ENCODE measurements around the gene TSEN54.

Gene TSEN54

DNA sequence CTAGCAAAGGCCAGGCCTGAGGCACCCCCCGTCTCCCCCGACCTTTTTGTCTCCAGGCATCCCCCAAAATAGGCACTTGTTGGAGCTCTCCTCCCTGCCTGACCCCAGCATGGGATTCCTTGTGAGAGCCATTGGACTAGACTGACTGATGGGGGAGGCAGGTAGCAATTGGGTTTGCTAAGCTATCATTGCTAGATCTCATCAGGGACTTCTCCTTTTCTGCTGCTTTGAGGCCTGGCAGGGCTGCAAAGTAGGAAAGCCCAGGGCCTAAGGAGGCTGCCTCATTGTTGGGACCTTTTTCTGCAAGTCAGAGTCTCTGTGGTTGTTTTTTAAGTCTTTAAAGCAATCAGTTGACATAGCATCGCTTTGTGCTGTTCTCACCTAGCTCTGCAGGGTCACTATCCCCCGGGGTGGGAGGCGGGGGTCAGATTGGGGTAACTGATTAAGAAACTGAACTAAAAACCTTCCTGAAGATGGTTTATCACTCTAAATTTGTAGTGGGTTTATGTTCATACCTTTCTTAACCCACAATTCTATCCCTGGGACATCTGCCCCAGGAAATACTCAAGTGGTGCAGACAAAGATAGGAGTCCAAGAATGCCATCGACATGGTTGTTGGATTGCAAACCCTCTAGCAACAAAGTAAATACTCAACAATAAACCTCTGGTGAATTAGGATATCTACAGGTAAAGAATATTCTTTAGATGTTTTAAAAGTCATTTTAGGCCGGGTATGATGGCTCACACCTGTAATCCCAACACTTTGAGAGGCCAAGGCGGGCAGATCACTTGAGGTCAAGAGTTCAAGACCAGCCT is 37.2 kb downstream of the TSEN54 start:
- Histone ChIP-seq H3K9me3 (ENCODE audit: insufficient read depth, low read length) (no peaks in the 10 kb centered on the region), H3K9me2 (replicated peaks; ENCODE audit: insufficient read depth, low read length) (no peaks in the 10 kb centered on the region), H3K4me2 (ENCODE audit: low read depth, low read length, poor library complexity, severe bottlenecking) (no peak overlapping the region), H3K27ac (ENCODE audit: low read depth, low read length) (no peak overlapping the region), H4K20me1 (ENCODE audit: low read depth, low read length) (no peaks in the 10 kb centered on the region), H3K27me3 (ENCODE audit: low read length) (no peaks in the 10 kb centered on the region), H3K36me3 (ENCODE audit: low read length) (no peaks in the 10 kb centered on the region), H3K4me3 (ENCODE audit: insufficient read depth, low read length, poor library complexity, severe bottlenecking) (no peak overlapping the region), H3K9ac (ENCODE audit: low read length) (no peak overlapping the region), H3F3A (ENCODE audit: insufficient read depth) (no peaks in the 10 kb centered on the region), H3K79me2 (ENCODE audit: insufficient read depth, low read length) (no peaks in the 10 kb centered on the region), H2AFZ (ENCODE audit: low read depth, low read length, severe bottlenecking) (no peak overlapping the region)
- TF ChIP-seq, protein P1, sequence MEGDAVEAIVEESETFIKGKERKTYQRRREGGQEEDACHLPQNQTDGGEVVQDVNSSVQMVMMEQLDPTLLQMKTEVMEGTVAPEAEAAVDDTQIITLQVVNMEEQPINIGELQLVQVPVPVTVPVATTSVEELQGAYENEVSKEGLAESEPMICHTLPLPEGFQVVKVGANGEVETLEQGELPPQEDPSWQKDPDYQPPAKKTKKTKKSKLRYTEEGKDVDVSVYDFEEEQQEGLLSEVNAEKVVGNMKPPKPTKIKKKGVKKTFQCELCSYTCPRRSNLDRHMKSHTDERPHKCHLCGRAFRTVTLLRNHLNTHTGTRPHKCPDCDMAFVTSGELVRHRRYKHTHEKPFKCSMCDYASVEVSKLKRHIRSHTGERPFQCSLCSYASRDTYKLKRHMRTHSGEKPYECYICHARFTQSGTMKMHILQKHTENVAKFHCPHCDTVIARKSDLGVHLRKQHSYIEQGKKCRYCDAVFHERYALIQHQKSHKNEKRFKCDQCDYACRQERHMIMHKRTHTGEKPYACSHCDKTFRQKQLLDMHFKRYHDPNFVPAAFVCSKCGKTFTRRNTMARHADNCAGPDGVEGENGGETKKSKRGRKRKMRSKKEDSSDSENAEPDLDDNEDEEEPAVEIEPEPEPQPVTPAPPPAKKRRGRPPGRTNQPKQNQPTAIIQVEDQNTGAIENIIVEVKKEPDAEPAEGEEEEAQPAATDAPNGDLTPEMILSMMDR (IDR thresholded peaks at IDR 0.05; ENCODE audit: insufficient read depth, low read length, poor library complexity, severe bottlenecking): no peak
- TF ChIP-seq EZH2phosphoT487 (conservative IDR thresholded peaks at IDR 0.05; ENCODE audit: low read length): no peak

DNA sequence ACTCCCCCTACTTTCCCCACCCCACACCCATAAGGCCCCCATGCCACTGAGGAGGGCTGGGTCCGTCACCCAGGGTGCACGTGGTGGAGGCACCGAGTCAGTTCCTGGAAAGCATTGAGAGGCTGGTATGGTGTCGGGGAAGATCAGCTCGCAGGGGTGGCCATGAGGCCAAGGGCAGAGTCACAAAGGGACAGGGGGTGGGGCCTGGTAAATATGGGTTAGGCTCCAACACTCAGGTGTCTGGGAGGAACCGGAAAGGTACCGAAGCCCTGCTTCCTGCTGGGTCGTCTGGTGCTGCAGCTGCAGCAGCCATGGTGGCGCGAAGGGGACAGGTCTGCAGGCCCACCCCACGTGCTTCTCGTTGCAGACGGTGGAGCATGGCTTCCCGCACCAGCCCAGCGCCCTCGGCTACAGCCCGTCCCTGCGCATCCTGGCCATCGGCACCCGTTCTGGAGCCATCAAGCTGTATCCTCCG is 39.4 kb downstream of the TSEN54 start:
- Histone ChIP-seq H3K27me3 (ENCODE audit: low read length) (no peaks in the 10 kb centered on the region), H3K9me3 (ENCODE audit: insufficient read depth, low read length) (no peaks in the 10 kb centered on the region), H4K20me1 (ENCODE audit: low read depth, low read length) (no peaks in the 10 kb centered on the region), H3K4me3 (ENCODE audit: insufficient read depth, low read length, poor library complexity, severe bottlenecking) (no peak overlapping the region), H3K4me2 (ENCODE audit: low read depth, low read length, poor library complexity, severe bottlenecking) (no peak overlapping the region), H3K27ac (ENCODE audit: low read depth, low read length) (no peak overlapping the region), H3K79me2 (ENCODE audit: insufficient read depth, low read length) (no peaks in the 10 kb centered on the region), H3F3A (ENCODE audit: insufficient read depth) (no peaks in the 10 kb centered on the region), H3K9ac (ENCODE audit: low read length) (no peak overlapping the region), H3K9me2 (replicated peaks; ENCODE audit: insufficient read depth, low read length) (no peaks in the 10 kb centered on the region), H3K36me3 (ENCODE audit: low read length) (no peaks in the 10 kb centered on the region), H2AFZ (ENCODE audit: low read depth, low read length, severe bottlenecking) (no peak overlapping the region)
- TF ChIP-seq EZH2phosphoT487 (conservative IDR thresholded peaks at IDR 0.05; ENCODE audit: low read length): no peak
- TF ChIP-seq, protein P1 (IDR thresholded peaks at IDR 0.05; ENCODE audit: insufficient read depth, low read length, poor library complexity, severe bottlenecking): no peak

DNA sequence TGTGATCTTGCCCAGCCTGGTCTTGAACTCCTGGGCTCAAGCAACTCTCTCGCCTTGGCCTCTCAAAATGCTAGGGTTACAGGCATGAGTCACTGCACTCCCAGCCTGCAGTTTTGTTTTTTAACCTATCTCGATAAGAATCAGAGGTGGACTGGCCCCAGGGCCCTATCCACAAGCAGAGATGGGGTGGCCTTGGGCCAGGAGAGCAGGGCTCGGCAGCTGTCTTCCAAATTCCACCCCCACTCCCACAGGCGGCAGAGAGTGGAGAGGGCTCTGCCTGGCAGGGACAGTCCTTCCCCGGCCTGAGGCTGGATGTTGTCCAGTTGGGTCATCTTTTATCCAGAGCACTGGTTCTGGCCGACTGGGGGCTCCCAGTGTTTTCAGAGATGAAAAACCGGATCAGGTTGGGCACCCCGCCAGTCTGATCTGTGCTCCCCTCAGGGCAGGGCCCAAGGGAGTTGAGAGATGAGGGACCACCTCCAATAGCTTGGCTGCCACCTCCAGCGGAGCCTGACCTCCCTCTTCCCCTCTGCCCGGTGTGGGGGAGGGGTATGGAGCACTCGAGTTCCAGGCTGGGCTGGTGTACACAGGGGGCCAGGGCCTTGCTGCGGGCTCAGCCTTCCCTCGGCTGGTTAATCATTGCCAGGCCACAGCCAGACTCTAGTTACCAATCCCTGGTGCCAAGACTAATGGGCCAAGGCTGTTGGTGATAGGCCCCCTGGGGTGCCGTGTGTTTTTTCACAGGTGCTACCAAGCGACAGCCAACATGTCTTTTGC is 40.9 kb downstream of the TSEN54 start:
- Histone ChIP-seq H3K9ac (ENCODE audit: low read length) (no peak overlapping the region), H3K36me3 (ENCODE audit: low read length) (no peaks in the 10 kb centered on the region), H3K9me3 (ENCODE audit: insufficient read depth, low read length) (no peaks in the 10 kb centered on the region), H3K4me3 (ENCODE audit: insufficient read depth, low read length, poor library complexity, severe bottlenecking) (no peak overlapping the region), H3K27me3 (ENCODE audit: low read length) (no peaks in the 10 kb centered on the region), H3K79me2 (ENCODE audit: insufficient read depth, low read length) (no peaks in the 10 kb centered on the region), H3F3A (ENCODE audit: insufficient read depth) (no peaks in the 10 kb centered on the region), H2AFZ (ENCODE audit: low read depth, low read length, severe bottlenecking) (no peak overlapping the region), H4K20me1 (ENCODE audit: low read depth, low read length) (no peaks in the 10 kb centered on the region), H3K27ac (ENCODE audit: low read depth, low read length) (no peak overlapping the region), H3K9me2 (replicated peaks; ENCODE audit: insufficient read depth, low read length) (no peaks in the 10 kb centered on the region), H3K4me2 (ENCODE audit: low read depth, low read length, poor library complexity, severe bottlenecking) (no peak overlapping the region)
- TF ChIP-seq, protein P1 (IDR thresholded peaks at IDR 0.05; ENCODE audit: insufficient read depth, low read length, poor library complexity, severe bottlenecking): no peak
- TF ChIP-seq EZH2phosphoT487 (conservative IDR thresholded peaks at IDR 0.05; ENCODE audit: low read length): no peak
